Epithelial cell of proximal tubule (primary cell): ENCODE data around the gene PRG3. TPM values are rescaled to one million over a fixed set of nuclear protein-coding genes. Genes with fewer than 3 reads are reported as not detected.
A peak's percentile ranks its signal among the peaks of the same experiment; 100 is the strongest.

Experiments
- DNase-seq: peaks from one replicate; pipeline ENCODE4 v3.0.0-alpha.2; 2011; ENCODE audit warnings: low read depth
- H3K4me3 ChIP-seq: 2 replicates; pipeline ENCODE4 v1.5.1; 2011; ENCODE audit warnings: low read depth, mild to moderate bottlenecking, low read length
- CTCF ChIP-seq: conservative IDR thresholded peaks from 2 replicates; pipeline ENCODE4 v1.5.1; 2012; ENCODE audit warnings: low read depth, mild to moderate bottlenecking, low read length
- total RNA-seq: library from RNA; depleted of rRNA; stranded (reverse); fragments of >200 nt; gene quantifications from 2 replicates; pipeline ENCODE4 v1.2.3, GENCODE V29; 2015

Gene PRG3
- total RNA-seq, 1 donor from 2014 or later, result not detected

- H3K4me3 ChIP-seq, result no peak overlapping the region
- TF ChIP-seq CTCF, result no peak
- DNase-seq, result no peak
These were observed 32.9 kb downstream of the PRG3 start for GRCh38 chr11:57348052-57348451.

GRCh38 chr11:57347336-57347735, 33.6 kb downstream of the PRG3 start:
- DNase-seq, result no peak

GRCh38 chr11:57345555-57346211, 35.3 kb downstream of the PRG3 start:
- no peak for DNase-seq
- TF ChIP-seq CTCF, result peak; percentile 64
- H3K4me3 ChIP-seq, result no peak overlapping the region

More at GRCh38 chr11:57347336-57347735, 33.6 kb downstream of the PRG3 start:
- no peak overlapping the region for H3K4me3 ChIP-seq
- no peak for TF ChIP-seq CTCF

GRCh38 chr11:57344826-57345225, 36.1 kb downstream of the PRG3 start:
- no peak for DNase-seq
- no peak for TF ChIP-seq CTCF
- no peak overlapping the region for H3K4me3 ChIP-seq

GRCh38 chr11:57343825-57344224, 37.1 kb downstream of the PRG3 start:
- no peak for DNase-seq
- TF ChIP-seq CTCF, result no peak
- no peak overlapping the region for H3K4me3 ChIP-seq

GRCh38 chr11:57342702-57343101, 38.2 kb downstream of the PRG3 start:
- no peak overlapping the region for H3K4me3 ChIP-seq
- DNase-seq, result no peak
- no peak for TF ChIP-seq CTCF

- H3K4me3 ChIP-seq, result no peak overlapping the region
- TF ChIP-seq CTCF, result no peak
- no peak for DNase-seq
These were observed 39.6 kb downstream of the PRG3 start for GRCh38 chr11:57341250-57341808.
